C1 segment of cervical spinal cord (tissue), 14 donors: ENCODE measurements around the gene TGFBR3.

ENCODE experiments used
- DNase-seq, 14 donors: peaks; one replicate each; lab custom pipeline; 2025; lab: John Stamatoyannopoulos, UW

Gene TGFBR3

DNA sequence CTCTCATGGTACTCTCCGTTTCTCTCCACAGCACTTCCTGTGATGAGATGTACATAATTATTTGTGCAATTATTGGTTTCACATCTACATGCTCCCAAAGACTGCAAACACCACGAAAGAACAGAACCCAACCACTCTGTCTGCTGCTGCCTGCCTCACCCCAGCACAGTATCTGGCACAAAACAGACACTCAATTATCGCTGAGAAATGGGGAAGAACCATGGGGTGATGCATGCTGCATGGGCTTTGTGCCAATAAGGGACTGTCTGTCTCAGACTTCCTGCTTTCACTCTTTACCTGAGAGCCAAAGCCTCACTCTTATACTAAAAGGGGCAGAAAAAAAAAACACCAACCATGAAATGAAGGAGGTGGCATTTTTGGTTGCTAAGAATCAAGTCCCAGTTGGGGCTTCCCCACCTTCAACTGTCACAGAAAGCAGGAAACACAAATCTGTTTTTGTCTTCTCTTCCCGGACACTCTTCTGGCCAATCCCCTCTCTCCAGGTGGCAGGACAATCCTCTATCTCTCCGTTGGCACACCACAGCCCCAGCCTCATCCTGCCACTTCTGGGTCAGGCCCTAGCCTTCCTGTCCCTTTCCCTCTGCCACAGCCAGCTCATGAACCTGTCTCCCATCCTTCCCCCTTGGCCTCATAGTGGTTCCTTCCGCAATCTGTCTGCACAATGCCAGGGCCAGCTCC, 82.0 kb downstream of the TGFBR3 start:
- peak in 1 of 14 donors; percentile 59 for DNase-seq

DNA sequence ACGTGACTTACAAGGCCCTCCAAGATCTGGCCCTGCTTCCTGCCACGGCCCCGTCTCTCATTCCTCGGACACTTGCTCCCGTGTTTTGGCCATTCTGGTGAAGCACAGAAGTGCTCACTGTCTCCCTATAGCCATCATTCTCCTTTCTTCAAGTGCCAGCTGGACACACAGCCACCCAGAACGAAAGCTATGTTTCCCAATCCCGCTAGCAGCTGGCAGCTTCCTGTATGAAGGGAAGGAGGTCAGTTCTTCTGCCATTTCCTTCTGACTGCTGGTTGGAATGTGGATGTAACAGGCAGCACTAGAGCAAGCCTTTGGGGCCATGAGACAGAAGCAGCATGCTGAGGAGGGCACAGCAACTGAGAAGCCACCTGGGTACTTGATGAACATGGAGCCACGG, 82.8 kb downstream of the TGFBR3 start:
- no peak for DNase-seq

- no peak for DNase-seq
These were observed 84.3 kb downstream of the TGFBR3 start for GRCh38 chr1:91801496-91802115.

DNA sequence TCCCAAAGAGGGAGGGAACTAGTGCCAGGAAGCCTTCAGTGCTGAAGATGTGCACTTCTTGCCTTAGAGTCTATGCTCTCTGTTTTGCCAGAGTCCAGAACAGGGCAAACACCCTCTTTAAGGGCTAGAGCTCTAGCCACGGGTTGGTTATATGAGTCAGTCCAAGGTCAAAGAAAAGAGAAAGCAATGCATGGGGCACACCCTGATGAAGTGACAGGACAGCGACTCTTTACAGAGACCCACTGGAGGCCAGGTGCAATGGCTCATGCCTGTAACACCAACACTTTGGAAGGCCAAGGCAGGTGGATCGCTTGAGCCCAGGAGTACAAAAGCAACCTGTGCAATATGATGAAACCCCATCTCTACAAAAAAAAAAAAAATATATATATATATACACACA, 86.1 kb downstream of the TGFBR3 start:
- no peak for DNase-seq

- no peak for DNase-seq
These were observed 86.8 kb downstream of the TGFBR3 start for GRCh38 chr1:91799159-91799558.

DNA sequence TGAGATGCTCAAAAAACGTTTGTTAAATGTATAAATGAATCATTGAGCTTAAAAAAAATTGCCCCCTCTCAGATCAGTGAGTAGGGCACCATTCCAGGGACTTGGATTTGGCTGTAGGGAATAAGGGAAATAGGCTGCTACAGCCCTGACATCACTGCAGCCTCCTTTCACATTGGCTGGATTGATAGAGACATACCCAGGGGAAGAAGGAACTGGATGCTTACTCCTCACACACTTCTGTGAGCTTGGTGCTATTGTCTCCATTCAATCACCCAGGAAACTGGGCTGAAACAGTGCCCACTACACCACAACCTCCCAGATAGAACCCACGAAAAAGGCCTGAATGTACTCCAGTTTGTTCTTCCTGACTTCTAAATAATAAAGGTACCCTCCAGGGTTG, 87.2 kb downstream of the TGFBR3 start:
- no peak for DNase-seq

DNA sequence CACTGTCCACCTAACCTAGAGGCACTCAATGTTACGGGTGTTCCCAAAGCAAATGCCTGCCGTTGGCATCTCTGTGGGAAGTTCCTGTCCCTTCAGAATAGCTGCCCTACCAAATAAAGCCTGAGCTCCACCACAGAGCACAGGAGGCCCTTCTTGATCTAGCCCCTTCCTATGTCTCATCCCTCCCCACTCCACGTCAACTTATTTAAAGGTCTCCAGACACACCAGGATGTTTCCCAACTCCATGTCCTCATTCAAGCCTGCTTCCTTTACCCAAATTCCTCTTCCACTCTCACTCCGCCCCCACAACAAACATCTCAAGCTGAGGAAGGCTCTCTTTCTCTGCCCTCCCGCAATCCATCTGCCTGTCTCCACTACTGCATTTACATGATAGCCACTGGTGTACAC, 87.7 kb downstream of the TGFBR3 start:
- DNase-seq, result no peak

DNA sequence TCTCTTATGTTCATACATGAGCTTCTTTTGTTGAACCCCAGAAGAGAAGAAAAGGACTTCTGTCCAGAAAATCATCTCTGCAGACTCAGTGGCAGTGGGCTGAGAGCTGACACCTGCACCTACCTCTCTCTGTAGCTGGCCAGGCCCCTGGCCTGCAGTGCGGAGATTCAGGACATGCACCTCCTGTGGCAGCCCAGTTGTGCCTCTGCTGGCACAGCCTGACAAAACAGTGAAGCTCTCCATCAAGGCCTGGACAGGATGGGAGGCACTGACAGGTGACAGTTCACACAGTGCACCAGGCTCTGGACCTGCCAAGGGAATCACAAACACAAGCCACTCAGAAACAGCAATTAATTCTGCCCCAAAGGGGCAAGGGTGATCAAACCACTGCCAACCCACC, 88.8 kb downstream of the TGFBR3 start:
- no peak for DNase-seq

DNA sequence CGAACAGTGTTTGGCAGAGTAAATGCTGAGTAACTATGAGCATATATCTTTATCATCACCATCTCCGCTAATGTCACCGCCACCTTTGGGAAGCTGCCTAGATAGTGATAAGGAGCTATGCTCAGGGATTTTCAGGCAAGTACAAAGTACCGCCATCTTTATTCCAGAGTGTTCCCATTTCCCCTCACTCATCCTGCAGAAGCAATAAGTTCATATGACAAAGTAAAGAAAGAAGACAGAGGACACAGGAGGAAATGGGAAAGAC, 89.6 kb downstream of the TGFBR3 start:
- DNase-seq, result no peak

GRCh38 chr1:91795591-91796389, 90.2 kb downstream of the TGFBR3 start:
- no peak for DNase-seq

GRCh38 chr1:91793877-91794276, 92.1 kb downstream of the TGFBR3 start:
- DNase-seq, result no peak

- DNase-seq, result no peak
These were observed 92.8 kb downstream of the TGFBR3 start for GRCh38 chr1:91793189-91793588.

DNA sequence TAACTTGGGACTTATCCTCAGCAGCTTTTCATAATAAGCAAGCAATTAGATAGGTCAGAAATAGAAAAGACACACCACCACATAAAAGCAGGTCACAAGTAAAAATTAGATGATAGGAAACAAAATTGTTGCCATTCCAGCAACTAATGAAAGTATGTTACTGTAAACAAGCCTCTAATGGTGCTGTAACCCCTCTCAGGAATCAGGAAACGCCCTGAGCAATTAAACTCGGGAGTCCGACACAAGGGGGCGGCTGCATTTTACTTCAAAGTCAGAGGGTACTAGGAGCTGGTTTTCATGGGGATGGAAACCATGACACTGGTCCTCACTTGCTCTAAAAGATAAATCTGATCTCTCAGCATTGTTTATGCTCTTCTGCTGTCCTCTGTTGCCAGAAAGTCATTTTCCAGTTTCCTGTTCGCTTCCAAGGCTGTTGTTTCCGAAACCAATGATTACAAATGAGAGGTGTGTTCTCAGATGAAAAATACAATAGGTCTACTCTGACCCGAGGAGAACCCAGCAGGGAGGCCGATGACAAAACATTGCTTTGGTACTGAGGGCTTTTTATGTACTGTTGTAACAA, 93.4 kb downstream of the TGFBR3 start:
- no peak for DNase-seq

DNA sequence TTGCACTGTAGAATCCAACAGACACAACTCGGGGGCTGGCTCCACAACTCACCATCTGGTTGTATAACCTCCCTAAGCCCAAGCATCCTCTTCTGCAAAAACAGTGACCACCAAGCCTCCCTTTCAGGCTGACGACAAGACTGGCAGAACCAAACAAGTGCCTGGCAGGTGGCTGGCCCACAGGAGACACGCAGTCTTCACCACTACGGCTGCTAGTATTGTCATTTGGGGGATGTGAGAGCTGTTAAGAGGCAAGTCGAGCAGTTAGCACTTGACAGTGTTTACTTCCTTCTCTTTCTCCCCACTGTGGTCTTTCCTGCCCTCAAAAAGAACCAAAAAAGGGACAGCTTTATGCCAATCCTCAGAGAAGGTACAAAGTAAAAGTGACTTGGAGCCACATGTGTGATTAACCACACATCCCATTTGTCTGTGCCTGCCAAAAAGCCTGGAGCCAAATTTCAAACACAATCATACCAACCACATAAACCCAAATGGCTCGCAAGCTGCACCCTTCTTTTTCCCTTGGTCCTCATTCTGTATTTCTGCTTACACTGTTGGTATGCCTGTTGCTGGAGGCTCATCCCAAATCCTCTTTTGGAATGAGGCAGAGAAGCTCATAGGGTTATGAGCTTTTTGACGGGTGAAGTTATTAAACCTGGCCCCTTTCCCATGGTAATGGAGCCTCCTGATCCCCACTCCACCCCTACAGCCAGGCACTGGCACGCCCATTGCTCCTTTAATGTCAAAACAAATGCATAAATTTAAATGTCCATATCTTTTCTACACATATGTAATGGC, 94.1 kb downstream of the TGFBR3 start:
- no peak for DNase-seq

DNA sequence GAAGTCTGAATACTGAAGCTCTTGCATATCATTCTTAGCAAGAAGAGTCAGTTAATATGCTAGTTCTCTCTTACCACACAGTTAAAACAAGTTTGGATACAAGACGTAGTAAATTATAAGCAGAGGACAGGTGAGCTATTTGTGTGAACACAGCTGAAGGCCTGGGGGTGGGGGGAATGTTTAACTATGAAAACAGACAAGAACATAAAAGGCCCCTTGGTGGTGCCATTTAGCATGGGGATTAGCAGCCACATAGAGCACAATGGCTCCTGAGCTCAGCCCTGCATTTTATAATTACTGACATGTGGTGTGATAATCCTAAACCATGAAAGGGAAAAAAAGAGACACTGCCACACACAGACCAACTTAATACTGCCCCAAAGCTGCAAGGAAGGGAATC, 94.8 kb downstream of the TGFBR3 start:
- no peak for DNase-seq

GRCh38 chr1:91790392-91790791, 95.6 kb downstream of the TGFBR3 start:
- DNase-seq, result no peak

GRCh38 chr1:91789273-91789997, 96.5 kb downstream of the TGFBR3 start:
- DNase-seq, result no peak

- DNase-seq, result no peak
These were observed 98.0 kb downstream of the TGFBR3 start for GRCh38 chr1:91787919-91788318.

DNA sequence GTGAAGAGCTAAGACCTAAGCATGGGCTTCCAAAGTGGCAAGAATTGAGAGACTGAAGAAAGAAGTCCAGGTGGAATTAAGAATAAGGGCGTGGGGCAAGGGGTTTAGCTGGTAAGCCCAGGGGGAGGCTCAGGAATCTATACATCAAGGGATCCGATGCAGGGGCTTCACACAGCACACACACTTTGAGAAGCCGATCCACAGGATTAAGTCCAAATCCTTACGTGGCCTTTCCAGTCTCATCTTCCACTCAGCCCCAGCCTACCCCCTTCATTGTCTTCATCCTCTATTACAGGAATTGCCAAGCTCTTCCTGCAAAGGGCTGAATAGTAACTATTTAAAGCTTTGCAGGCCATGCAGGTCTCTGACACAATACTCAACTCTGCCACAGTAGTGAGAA, 101.3 kb downstream of the TGFBR3 start:
- DNase-seq, result no peak

- DNase-seq, result no peak
These were observed 101.8 kb downstream of the TGFBR3 start for GRCh38 chr1:91784191-91784590.
